SH-SY5Y (cell line): ENCODE measurements around the gene CSTF2T.

Experiments
- GATA2 ChIP-seq: IDR thresholded peaks from 2 replicates; pipeline ENCODE4 v1.6.1; 2011; ENCODE audit warnings: mild to moderate bottlenecking, low read depth, low read length
- GATA3 ChIP-seq: IDR thresholded peaks from 2 replicates; pipeline ENCODE4 v1.6.1; 2011; ENCODE audit warnings: low read depth, mild to moderate bottlenecking, low read length, moderate library complexity

Gene CSTF2T

GRCh38 chr10:51683031-51683691 lies 16.2 kb downstream of the CSTF2T start:
- TF ChIP-seq GATA3 (no peak), GATA2 (no peak)

GRCh38 chr10:51679841-51680240 lies 19.6 kb downstream of the CSTF2T start:
- no peak for TF ChIP-seq GATA3

- TF ChIP-seq GATA2 (no peak), GATA3 (no peak)
Observed at GRCh38 chr10:51675088-51675487, 24.3 kb downstream of the CSTF2T start.

- no peak for TF ChIP-seq GATA3
- TF ChIP-seq GATA2 = no peak
Observed at GRCh38 chr10:51672039-51672535, 27.3 kb downstream of the CSTF2T start.

GRCh38 chr10:51669041-51669440 lies 30.4 kb downstream of the CSTF2T start:
- no peak for TF ChIP-seq GATA2
- TF ChIP-seq GATA3 = no peak

- TF ChIP-seq GATA3 = no peak
- no peak for TF ChIP-seq GATA2
Observed at GRCh38 chr10:51668336-51668689, 31.1 kb downstream of the CSTF2T start.

- TF ChIP-seq GATA2 (no peak), GATA3 (no peak)
Observed at GRCh38 chr10:51667678-51668335, 31.6 kb downstream of the CSTF2T start.

- no peak for TF ChIP-seq GATA3
- no peak for TF ChIP-seq GATA2
Observed at GRCh38 chr10:51666456-51666855, 32.9 kb downstream of the CSTF2T start.

- TF ChIP-seq GATA3 = no peak
Observed at GRCh38 chr10:51663086-51663485, 36.3 kb downstream of the CSTF2T start.

- TF ChIP-seq GATA2 (no peak), GATA3 (no peak)
Observed at GRCh38 chr10:51659344-51659743, 40.1 kb downstream of the CSTF2T start.

GRCh38 chr10:51658000-51658399 lies 41.4 kb downstream of the CSTF2T start:
- TF ChIP-seq GATA3 = no peak
- TF ChIP-seq GATA2 = no peak

- TF ChIP-seq GATA3 (no peak), GATA2 (no peak)
Observed at GRCh38 chr10:51656503-51656902, 42.9 kb downstream of the CSTF2T start.

- no peak for TF ChIP-seq GATA3
- TF ChIP-seq GATA2 = no peak
Observed at GRCh38 chr10:51654918-51655317, 44.5 kb downstream of the CSTF2T start.

- no peak for TF ChIP-seq GATA3
- TF ChIP-seq GATA2 = no peak
Observed at GRCh38 chr10:51653025-51653424, 46.4 kb downstream of the CSTF2T start.

- TF ChIP-seq GATA2 = no peak
Observed at GRCh38 chr10:51651063-51651462, 48.3 kb downstream of the CSTF2T start.

GRCh38 chr10:51649064-51649463 lies 50.3 kb downstream of the CSTF2T start:
- TF ChIP-seq GATA2 (no peak), GATA3 (no peak)
